ENCODE results near the gene CHST4.

The CHST4 gene

DNA sequence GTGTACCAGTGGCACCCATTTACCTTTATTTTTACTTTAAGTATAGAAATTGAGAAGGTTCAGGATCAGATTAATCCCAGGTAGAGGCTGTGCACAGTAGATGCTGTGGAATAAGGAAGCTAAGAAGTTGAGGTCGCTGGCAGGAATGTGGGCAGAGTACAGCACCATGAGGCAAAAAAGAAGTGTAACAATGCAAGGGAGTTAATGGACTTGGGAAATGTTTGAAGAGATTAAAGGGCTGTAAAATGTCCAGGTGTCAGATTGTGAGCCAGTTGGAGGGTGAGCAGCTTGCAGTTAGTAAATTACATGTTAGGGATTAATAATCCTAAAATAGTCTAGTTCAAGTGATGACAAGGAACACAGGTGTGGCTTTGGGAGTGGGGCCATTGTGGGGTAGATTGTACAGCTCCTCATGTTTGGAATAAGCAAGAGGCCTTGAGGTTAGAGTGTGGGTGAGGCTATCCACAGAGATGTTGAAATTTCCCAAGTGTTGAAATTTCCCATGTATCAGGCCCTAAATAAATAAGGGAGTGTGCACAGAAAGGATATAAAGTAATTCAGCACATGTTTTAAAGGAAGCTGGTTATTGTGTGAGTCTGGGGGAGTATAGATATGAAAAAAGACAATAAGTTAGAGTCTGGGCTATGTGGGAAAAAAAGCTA is 29.1 kb downstream of the CHST4 start:
- no peak overlapping the region for H3K9ac ChIP-seq (ENCODE audit: low read length)
- DNase-seq: no peak
- no peaks in the 10 kb centered on the region for H3K27me3 ChIP-seq (replicated peaks; ENCODE audit: insufficient read depth, low read length)
- H2AFZ ChIP-seq (ENCODE audit: low read length): no peak overlapping the region
- H3K27ac ChIP-seq (ENCODE audit: low read length): no peak overlapping the region
- H4K20me1 ChIP-seq (ENCODE audit: insufficient read depth, low read length): no peaks in the 10 kb centered on the region
- H3K9me2 ChIP-seq (replicated peaks; ENCODE audit: insufficient read depth, low read length): no peaks in the 10 kb centered on the region
- TF ChIP-seq EZH2 (optimal IDR thresholded peaks at IDR 0.05; ENCODE audit: low read depth, low read length) (no peak), EZH2phosphoT487 (IDR thresholded peaks at IDR 0.05; ENCODE audit: low read length) (no peak)
- TF ChIP-seq, protein P1, sequence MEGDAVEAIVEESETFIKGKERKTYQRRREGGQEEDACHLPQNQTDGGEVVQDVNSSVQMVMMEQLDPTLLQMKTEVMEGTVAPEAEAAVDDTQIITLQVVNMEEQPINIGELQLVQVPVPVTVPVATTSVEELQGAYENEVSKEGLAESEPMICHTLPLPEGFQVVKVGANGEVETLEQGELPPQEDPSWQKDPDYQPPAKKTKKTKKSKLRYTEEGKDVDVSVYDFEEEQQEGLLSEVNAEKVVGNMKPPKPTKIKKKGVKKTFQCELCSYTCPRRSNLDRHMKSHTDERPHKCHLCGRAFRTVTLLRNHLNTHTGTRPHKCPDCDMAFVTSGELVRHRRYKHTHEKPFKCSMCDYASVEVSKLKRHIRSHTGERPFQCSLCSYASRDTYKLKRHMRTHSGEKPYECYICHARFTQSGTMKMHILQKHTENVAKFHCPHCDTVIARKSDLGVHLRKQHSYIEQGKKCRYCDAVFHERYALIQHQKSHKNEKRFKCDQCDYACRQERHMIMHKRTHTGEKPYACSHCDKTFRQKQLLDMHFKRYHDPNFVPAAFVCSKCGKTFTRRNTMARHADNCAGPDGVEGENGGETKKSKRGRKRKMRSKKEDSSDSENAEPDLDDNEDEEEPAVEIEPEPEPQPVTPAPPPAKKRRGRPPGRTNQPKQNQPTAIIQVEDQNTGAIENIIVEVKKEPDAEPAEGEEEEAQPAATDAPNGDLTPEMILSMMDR (IDR thresholded peaks at IDR 0.05; ENCODE audit: low read length): no peak
- H3F3A ChIP-seq (ENCODE audit: insufficient read depth, low read length): no peaks in the 10 kb centered on the region
- H3K9me3 ChIP-seq (replicated peaks; ENCODE audit: insufficient read depth, low read length): no peaks in the 10 kb centered on the region
- H3K36me3 ChIP-seq (replicated peaks; ENCODE audit: insufficient read depth, low read length): no peaks in the 10 kb centered on the region
- no peak overlapping the region for H3K4me3 ChIP-seq (ENCODE audit: low read length)
- H3K79me2 ChIP-seq (ENCODE audit: low read length): no peaks in the 10 kb centered on the region
- no peaks in the 10 kb centered on the region for H3K4me1 ChIP-seq (ENCODE audit: low read length)
- H3K4me2 ChIP-seq (ENCODE audit: low read depth, low read length): no peak overlapping the region

DNA sequence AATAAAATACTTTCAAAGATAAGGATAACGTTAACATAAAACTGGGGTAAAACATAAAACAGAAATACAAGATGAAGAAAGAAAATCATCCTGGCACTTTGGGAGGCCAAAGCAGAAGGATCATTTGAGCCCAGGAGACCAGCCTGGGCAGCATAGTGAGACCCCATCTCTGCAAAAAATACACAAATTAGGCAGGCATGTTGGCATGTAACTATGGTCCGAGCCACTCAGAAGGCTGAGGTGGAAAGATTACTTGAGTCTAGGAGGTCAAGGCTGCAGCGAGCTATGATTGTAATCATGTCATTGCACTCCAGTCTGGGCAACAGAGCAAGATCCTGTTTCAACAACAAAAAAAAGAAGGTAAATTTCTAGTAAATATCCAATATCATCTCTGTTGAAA is 31.1 kb downstream of the CHST4 start:
- Histone ChIP-seq H3K4me3 (ENCODE audit: low read length) (no peak overlapping the region), H3K27ac (ENCODE audit: low read length) (no peak overlapping the region), H3F3A (ENCODE audit: insufficient read depth, low read length) (no peaks in the 10 kb centered on the region), H3K79me2 (ENCODE audit: low read length) (no peaks in the 10 kb centered on the region), H2AFZ (ENCODE audit: low read length) (no peak overlapping the region), H3K9ac (ENCODE audit: low read length) (no peak overlapping the region), H4K20me1 (ENCODE audit: insufficient read depth, low read length) (no peaks in the 10 kb centered on the region), H3K9me3 (replicated peaks; ENCODE audit: insufficient read depth, low read length) (no peaks in the 10 kb centered on the region), H3K36me3 (replicated peaks; ENCODE audit: insufficient read depth, low read length) (no peaks in the 10 kb centered on the region), H3K4me1 (ENCODE audit: low read length) (no peaks in the 10 kb centered on the region), H3K4me2 (ENCODE audit: low read depth, low read length) (no peak overlapping the region), H3K9me2 (replicated peaks; ENCODE audit: insufficient read depth, low read length) (no peaks in the 10 kb centered on the region), H3K27me3 (replicated peaks; ENCODE audit: insufficient read depth, low read length) (no peaks in the 10 kb centered on the region)
- no peak for TF ChIP-seq EZH2phosphoT487 (IDR thresholded peaks at IDR 0.05; ENCODE audit: low read length)
- DNase-seq: no peak

DNA sequence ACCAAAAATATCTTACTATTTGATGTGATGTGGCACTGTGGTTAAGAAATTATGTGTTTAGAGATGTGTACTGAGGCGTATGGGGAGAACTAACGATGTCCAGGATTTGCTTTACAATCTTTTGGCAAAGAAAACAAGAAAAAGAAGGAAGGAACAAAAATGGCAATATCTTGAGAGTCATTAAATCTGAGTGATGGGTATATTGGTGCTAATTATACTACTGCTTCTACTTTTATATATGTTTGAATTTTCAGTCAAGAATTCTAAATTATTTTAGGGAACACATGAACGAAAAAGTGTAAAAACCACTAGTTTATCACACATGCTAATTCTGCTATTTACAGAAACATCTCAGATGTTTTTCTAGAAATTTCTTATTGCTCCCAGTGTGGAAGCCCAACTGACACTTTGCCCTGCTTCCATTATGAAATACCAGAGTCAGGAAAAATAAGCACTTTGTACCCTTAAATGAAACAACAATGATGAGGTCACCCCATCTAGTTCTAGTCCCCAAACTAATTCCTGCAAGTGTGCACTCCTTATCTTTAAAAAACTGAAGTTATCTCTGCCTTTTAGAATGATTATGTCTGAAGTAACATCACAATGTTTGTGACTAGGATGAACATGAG is 31.8 kb downstream of the CHST4 start:
- H3K4me2 ChIP-seq (ENCODE audit: low read depth, low read length): no peak overlapping the region

More for the DNA sequence above, 31.8 kb downstream of the CHST4 start:
- Histone ChIP-seq H3K9ac (ENCODE audit: low read length) (no peak overlapping the region), H3K4me3 (ENCODE audit: low read length) (no peak overlapping the region), H3K79me2 (ENCODE audit: low read length) (no peaks in the 10 kb centered on the region), H3K4me1 (ENCODE audit: low read length) (no peaks in the 10 kb centered on the region), H3K27ac (ENCODE audit: low read length) (no peak overlapping the region), H3K9me2 (replicated peaks; ENCODE audit: insufficient read depth, low read length) (no peaks in the 10 kb centered on the region), H3K9me3 (replicated peaks; ENCODE audit: insufficient read depth, low read length) (no peaks in the 10 kb centered on the region), H2AFZ (ENCODE audit: low read length) (no peak overlapping the region), H3K27me3 (replicated peaks; ENCODE audit: insufficient read depth, low read length) (no peaks in the 10 kb centered on the region), H3K36me3 (replicated peaks; ENCODE audit: insufficient read depth, low read length) (no peaks in the 10 kb centered on the region), H4K20me1 (ENCODE audit: insufficient read depth, low read length) (no peaks in the 10 kb centered on the region), H3F3A (ENCODE audit: insufficient read depth, low read length) (no peaks in the 10 kb centered on the region)
- DNase-seq: no peak
- TF ChIP-seq EZH2 (optimal IDR thresholded peaks at IDR 0.05; ENCODE audit: low read depth, low read length): no peak
- TF ChIP-seq, protein P1 (IDR thresholded peaks at IDR 0.05; ENCODE audit: low read length): no peak
- TF ChIP-seq EZH2phosphoT487 (IDR thresholded peaks at IDR 0.05; ENCODE audit: low read length): no peak

Measured in MM.1S (cell line).